ENCODE measurements around the gene SMPD3. TPM values are rescaled to one million over a fixed set of nuclear protein-coding genes. Genes with fewer than 3 reads are reported as not detected.

SMPD3 gene
- total and polyA plus RNA-seq, 5 donors = 0.14 to 0.94 (median 0.43) TPM

- Histone ChIP-seq H3K27me3 (ENCODE audit: control insufficient read depth, insufficient read depth) (no peaks in the 10 kb centered on the region), H3K9me3 (ENCODE audit: control insufficient read depth, low read length) (no peaks in the 10 kb centered on the region), H3K4me1 (ENCODE audit: control insufficient read depth, insufficient read depth, low read length) (no peaks in the 10 kb centered on the region), H3K27ac (ENCODE audit: low read length) (no peak overlapping the region), H3K4me3 (ENCODE audit: low read length) (no peak overlapping the region)
- WGBS = 78% methylated on average over 6 of the region's 6 CpGs
- DNase-seq = peak in 1 of 3 donors; percentile 5
- ATAC-seq = no peak
- intact Hi-C loops (cut with DNase I) = no loop called here
Measured at GRCh38 chr16:68487669-68488068, 39.4 kb upstream of the SMPD3 start.

GRCh38 chr16:68487203-68487514 is 38.9 kb upstream of the SMPD3 start:
- Histone ChIP-seq H3K9me3 (ENCODE audit: control insufficient read depth, low read length) (no peaks in the 10 kb centered on the region), H3K4me3 (ENCODE audit: low read length) (no peak overlapping the region), H3K27ac (ENCODE audit: low read length) (no peak overlapping the region), H3K4me1 (ENCODE audit: control insufficient read depth, insufficient read depth, low read length) (no peaks in the 10 kb centered on the region), H3K27me3 (ENCODE audit: control insufficient read depth, insufficient read depth) (no peaks in the 10 kb centered on the region)
- DNase-seq = peak in 1 of 3 donors; percentile 15
- ATAC-seq = no peak
- 36% methylated on average over 4 of the region's 4 CpGs for WGBS
- intact Hi-C loops (cut with DNase I) = no loop called here

GRCh38 chr16:68486502-68487202 is 38.3 kb upstream of the SMPD3 start:
- ATAC-seq = no peak
- WGBS = 34% methylated on average over 4 of the region's 4 CpGs
- intact Hi-C loops (cut with DNase I) = no loop called here

GRCh38 chr16:68481636-68482035 is 33.3 kb upstream of the SMPD3 start:
- DNase-seq = no peak
- intact Hi-C loops (cut with DNase I) = no loop called here
- ATAC-seq = no peak
- H3K9me3 ChIP-seq (ENCODE audit: control insufficient read depth, low read length) = no peaks in the 10 kb centered on the region
- 78% methylated on average over 5 of the region's 5 CpGs for WGBS
- H3K27me3 ChIP-seq (ENCODE audit: control insufficient read depth, insufficient read depth) = no peaks in the 10 kb centered on the region
- no peak overlapping the region for H3K4me3 ChIP-seq (ENCODE audit: low read length)
- H3K4me1 ChIP-seq (ENCODE audit: control insufficient read depth, insufficient read depth, low read length) = no peaks in the 10 kb centered on the region
- H3K27ac ChIP-seq (ENCODE audit: low read length) = no peak overlapping the region

More at GRCh38 chr16:68486502-68487202, 38.3 kb upstream of the SMPD3 start:
- peak in 1 of 3 donors; percentile 1 for DNase-seq
- Histone ChIP-seq H3K9me3 (ENCODE audit: control insufficient read depth, low read length) (no peaks in the 10 kb centered on the region), H3K27me3 (ENCODE audit: control insufficient read depth, insufficient read depth) (no peaks in the 10 kb centered on the region), H3K4me3 (ENCODE audit: low read length) (no peak overlapping the region), H3K27ac (ENCODE audit: low read length) (no peak overlapping the region), H3K4me1 (ENCODE audit: control insufficient read depth, insufficient read depth, low read length) (no peaks in the 10 kb centered on the region)

GRCh38 chr16:68480084-68480995 is 32.0 kb upstream of the SMPD3 start:
- Histone ChIP-seq H3K9me3 (ENCODE audit: control insufficient read depth, low read length) (no peaks in the 10 kb centered on the region), H3K4me1 (ENCODE audit: control insufficient read depth, insufficient read depth, low read length) (no peaks in the 10 kb centered on the region), H3K27ac (ENCODE audit: low read length) (no peak overlapping the region), H3K27me3 (ENCODE audit: control insufficient read depth, insufficient read depth) (no peaks in the 10 kb centered on the region), H3K4me3 (ENCODE audit: low read length) (no peak overlapping the region)
- intact Hi-C loops (cut with DNase I) = no loop called here
- no peak for DNase-seq
- ATAC-seq = no peak
- 80% methylated on average over 6 of the region's 6 CpGs for WGBS

GRCh38 chr16:68479271-68479670 is 31.0 kb upstream of the SMPD3 start:
- ATAC-seq (no peak), DNase-seq (no peak)
- Histone ChIP-seq H3K27ac (ENCODE audit: low read length) (no peak overlapping the region), H3K9me3 (ENCODE audit: control insufficient read depth, low read length) (no peaks in the 10 kb centered on the region), H3K4me1 (ENCODE audit: control insufficient read depth, insufficient read depth, low read length) (no peaks in the 10 kb centered on the region), H3K4me3 (ENCODE audit: low read length) (no peak overlapping the region), H3K27me3 (ENCODE audit: control insufficient read depth, insufficient read depth) (no peaks in the 10 kb centered on the region)
- intact Hi-C loops (cut with DNase I) = no loop called here
- 52% methylated on average over 2 of the region's 2 CpGs for WGBS

- Histone ChIP-seq H3K9me3 (ENCODE audit: control insufficient read depth, low read length) (no peaks in the 10 kb centered on the region), H3K4me1 (ENCODE audit: control insufficient read depth, insufficient read depth, low read length) (no peaks in the 10 kb centered on the region), H3K27ac (ENCODE audit: low read length) (no peak overlapping the region), H3K27me3 (ENCODE audit: control insufficient read depth, insufficient read depth) (no peaks in the 10 kb centered on the region), H3K4me3 (ENCODE audit: low read length) (no peak overlapping the region)
- WGBS = 39% methylated on average over 2 of the region's 2 CpGs
- intact Hi-C loops (cut with DNase I) = no loop called here
- no peak for DNase-seq
- ATAC-seq = peak in 1 of 2 donors; percentile 79
Measured at GRCh38 chr16:68478526-68479250, 30.4 kb upstream of the SMPD3 start.

GRCh38 chr16:68475071-68475470 is 26.8 kb upstream of the SMPD3 start:
- whole genome bisulfite sequencing = 92% methylated on average over 4 of the region's 4 CpGs
- Histone ChIP-seq H3K4me3 (ENCODE audit: low read length) (no peak overlapping the region), H3K4me1 (ENCODE audit: control insufficient read depth, insufficient read depth, low read length) (peaks cover 8% of the 10 kb centered on the region), H3K27me3 (ENCODE audit: control insufficient read depth, insufficient read depth) (no peaks in the 10 kb centered on the region), H3K9me3 (ENCODE audit: control insufficient read depth, low read length) (no peaks in the 10 kb centered on the region), H3K27ac (ENCODE audit: low read length) (no peak overlapping the region)
- ATAC-seq = no peak
- intact Hi-C loops (cut with DNase I) = no loop called here
- DNase-seq = no peak

GRCh38 chr16:68473358-68474070 is 25.2 kb upstream of the SMPD3 start:
- no peak overlapping the region for H3K4me3 ChIP-seq (ENCODE audit: low read length)
- ATAC-seq (peak; percentile 25 to 44), DNase-seq (no peak)
- no peak overlapping the region for H3K27ac ChIP-seq (ENCODE audit: low read length)
- peaks cover 8% of the 10 kb centered on the region for H3K4me1 ChIP-seq (ENCODE audit: control insufficient read depth, insufficient read depth, low read length)
- 53% methylated on average over 7 of the region's 7 CpGs for WGBS
- H3K9me3 ChIP-seq (ENCODE audit: control insufficient read depth, low read length) = no peaks in the 10 kb centered on the region
- no peaks in the 10 kb centered on the region for H3K27me3 ChIP-seq (ENCODE audit: control insufficient read depth, insufficient read depth)
- intact Hi-C loops (cut with DNase I) = no loop called here

GRCh38 chr16:68472581-68472980 is 24.3 kb upstream of the SMPD3 start:
- no peak overlapping the region for H3K4me3 ChIP-seq (ENCODE audit: low read length)
- 89% methylated on average over 5 of the region's 5 CpGs for WGBS
- no peaks in the 10 kb centered on the region for H3K27me3 ChIP-seq (ENCODE audit: control insufficient read depth, insufficient read depth)
- intact Hi-C loops (cut with DNase I) = no loop called here
- DNase-seq (no peak), ATAC-seq (no peak)
- peaks cover 8% of the 10 kb centered on the region for H3K4me1 ChIP-seq (ENCODE audit: control insufficient read depth, insufficient read depth, low read length)
- no peaks in the 10 kb centered on the region for H3K9me3 ChIP-seq (ENCODE audit: control insufficient read depth, low read length)
- no peak overlapping the region for H3K27ac ChIP-seq (ENCODE audit: low read length)
